Measurements from ENCODE around the gene IGF2. TPM values are rescaled to one million over a fixed set of nuclear protein-coding genes. Genes with fewer than 3 reads are reported as not detected.

The IGF2 gene
- 35.1 TPM for polyA plus RNA-seq (2013, experiment 1 of 4)
- 25.8 TPM for polyA plus RNA-seq (2013, experiment 2 of 4)
- 46.7 TPM for polyA plus RNA-seq (2013, experiment 3 of 4)
- 41.2 TPM for polyA plus RNA-seq (2013, experiment 4 of 4)

DNA sequence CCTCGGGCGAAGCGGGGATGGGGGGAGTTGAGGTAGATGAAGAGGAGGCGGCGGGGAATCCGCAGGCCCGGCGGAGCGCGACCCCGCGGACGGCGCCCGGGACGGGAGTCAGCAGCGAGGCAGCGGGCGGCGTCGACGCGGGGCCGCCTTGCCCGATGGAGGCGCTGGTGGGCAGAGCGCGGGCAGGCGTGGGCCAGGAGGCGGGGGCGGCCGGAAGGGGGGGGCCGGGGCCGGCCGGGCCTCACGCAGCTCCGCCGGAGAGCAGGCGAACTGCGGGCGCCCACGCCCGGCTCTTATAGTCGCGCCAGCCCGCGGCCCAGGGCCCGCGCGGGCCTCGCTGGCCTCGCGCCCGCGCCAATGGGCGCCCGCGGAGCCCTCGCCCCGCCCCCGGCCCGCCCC, at the start of gene IGF2:
Gene IGF2 (minus strand): TSS at position 267 of the 399 bp plus-strand sequence. CDS start 3,866 bp downstream, outside the sequence.
- 1% methylated on average over 62 of the region's 62 CpGs for WGBS, 2 experiments
- Histone ChIP-seq H3K27me3 (ENCODE audit: control insufficient read depth, insufficient read depth, low read length, poor library complexity, severe bottlenecking) (peaks cover 97% of the 10 kb centered on the region), H3K36me3 (ENCODE audit: control insufficient read depth, insufficient read depth, low read length) (no peaks in the 10 kb centered on the region), H3K4me3 (ENCODE audit: insufficient read depth, low read depth, low read length) (peak within 1 kb of the TSS; percentile 42), H3K4me1 (ENCODE audit: control insufficient read depth, insufficient read depth, low read length) (peaks cover 21% of the 10 kb centered on the region), H3K27ac (ENCODE audit: insufficient read depth, low read depth, low read length, poor library complexity, severe bottlenecking) (no peak within 1 kb of the TSS), H3K9me3 (ENCODE audit: control insufficient read depth, low read length) (no peaks in the 10 kb centered on the region)

DNA sequence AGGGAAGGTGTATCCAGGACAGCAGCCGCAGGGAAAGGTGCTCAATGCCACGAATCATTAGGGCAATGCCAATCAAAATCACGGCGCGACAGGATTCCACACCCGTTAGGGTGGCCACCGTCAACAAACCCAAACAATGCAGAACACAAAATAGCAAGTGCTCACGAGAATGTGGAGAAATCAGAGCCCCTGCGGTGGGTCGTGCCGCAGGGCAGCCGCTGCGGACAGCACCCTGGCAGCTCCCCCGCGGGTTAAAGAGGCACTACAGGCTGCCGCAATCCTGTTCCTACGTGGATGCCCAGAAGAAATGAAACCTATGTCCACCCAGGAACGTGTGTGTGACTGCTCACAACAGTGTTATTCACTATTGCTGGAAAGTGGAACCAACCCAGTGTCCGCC, 49.6 kb upstream of the IGF2 start:
- Histone ChIP-seq H3K4me1 (ENCODE audit: control insufficient read depth, insufficient read depth, low read length) (peaks cover 17% of the 10 kb centered on the region), H3K9me3 (ENCODE audit: control insufficient read depth, low read length) (no peaks in the 10 kb centered on the region), H3K4me3 (ENCODE audit: insufficient read depth, low read depth, low read length) (no peak overlapping the region), H3K36me3 (ENCODE audit: control insufficient read depth, insufficient read depth, low read length) (no peaks in the 10 kb centered on the region), H3K27ac (ENCODE audit: insufficient read depth, low read depth, low read length, poor library complexity, severe bottlenecking) (no peak overlapping the region), H3K27me3 (ENCODE audit: control insufficient read depth, insufficient read depth, low read length, poor library complexity, severe bottlenecking) (no peaks in the 10 kb centered on the region)
- 89 to 90% methylated on average over 19 of the region's 19 CpGs for whole genome bisulfite sequencing, 2 experiments

DNA sequence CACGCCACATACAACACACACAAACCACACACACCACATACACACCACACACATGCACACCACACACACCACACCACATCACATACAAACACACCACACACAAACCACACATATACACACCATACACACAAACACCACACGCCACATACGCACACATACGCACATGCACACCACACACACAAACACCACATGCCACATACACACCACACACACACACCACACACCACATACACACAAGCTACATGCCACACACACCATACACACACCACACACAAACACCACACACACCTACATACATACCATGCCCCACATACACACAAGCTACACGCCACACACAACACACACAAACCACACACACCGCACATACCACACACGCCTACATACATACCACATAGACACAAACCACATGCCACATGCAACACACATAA, 48.1 kb upstream of the IGF2 start:
- peaks cover 17% of the 10 kb centered on the region for H3K4me1 ChIP-seq (ENCODE audit: control insufficient read depth, insufficient read depth, low read length)
- H3K27me3 ChIP-seq (ENCODE audit: control insufficient read depth, insufficient read depth, low read length, poor library complexity, severe bottlenecking): no peaks in the 10 kb centered on the region
- WGBS, 2 experiments: 82 to 83% methylated on average over 7 of the region's 7 CpGs

GRCh38 chr11:2186669-2187279, 47.6 kb upstream of the IGF2 start:
- 55 to 57% methylated on average over 21 of the region's 21 CpGs for WGBS, 2 experiments
- no peaks in the 10 kb centered on the region for H3K9me3 ChIP-seq (ENCODE audit: control insufficient read depth, low read length)
- H3K27ac ChIP-seq (ENCODE audit: insufficient read depth, low read depth, low read length, poor library complexity, severe bottlenecking): no peak overlapping the region
- H3K27me3 ChIP-seq (ENCODE audit: control insufficient read depth, insufficient read depth, low read length, poor library complexity, severe bottlenecking): no peaks in the 10 kb centered on the region
- no peaks in the 10 kb centered on the region for H3K36me3 ChIP-seq (ENCODE audit: control insufficient read depth, insufficient read depth, low read length)
- H3K4me1 ChIP-seq (ENCODE audit: control insufficient read depth, insufficient read depth, low read length): peaks cover 17% of the 10 kb centered on the region
- no peak overlapping the region for H3K4me3 ChIP-seq (ENCODE audit: insufficient read depth, low read depth, low read length)

More for the DNA sequence above, 48.1 kb upstream of the IGF2 start:
- no peaks in the 10 kb centered on the region for H3K9me3 ChIP-seq (ENCODE audit: control insufficient read depth, low read length)
- H3K36me3 ChIP-seq (ENCODE audit: control insufficient read depth, insufficient read depth, low read length): no peaks in the 10 kb centered on the region
- H3K4me3 ChIP-seq (ENCODE audit: insufficient read depth, low read depth, low read length): no peak overlapping the region
- H3K27ac ChIP-seq (ENCODE audit: insufficient read depth, low read depth, low read length, poor library complexity, severe bottlenecking): no peak overlapping the region

DNA sequence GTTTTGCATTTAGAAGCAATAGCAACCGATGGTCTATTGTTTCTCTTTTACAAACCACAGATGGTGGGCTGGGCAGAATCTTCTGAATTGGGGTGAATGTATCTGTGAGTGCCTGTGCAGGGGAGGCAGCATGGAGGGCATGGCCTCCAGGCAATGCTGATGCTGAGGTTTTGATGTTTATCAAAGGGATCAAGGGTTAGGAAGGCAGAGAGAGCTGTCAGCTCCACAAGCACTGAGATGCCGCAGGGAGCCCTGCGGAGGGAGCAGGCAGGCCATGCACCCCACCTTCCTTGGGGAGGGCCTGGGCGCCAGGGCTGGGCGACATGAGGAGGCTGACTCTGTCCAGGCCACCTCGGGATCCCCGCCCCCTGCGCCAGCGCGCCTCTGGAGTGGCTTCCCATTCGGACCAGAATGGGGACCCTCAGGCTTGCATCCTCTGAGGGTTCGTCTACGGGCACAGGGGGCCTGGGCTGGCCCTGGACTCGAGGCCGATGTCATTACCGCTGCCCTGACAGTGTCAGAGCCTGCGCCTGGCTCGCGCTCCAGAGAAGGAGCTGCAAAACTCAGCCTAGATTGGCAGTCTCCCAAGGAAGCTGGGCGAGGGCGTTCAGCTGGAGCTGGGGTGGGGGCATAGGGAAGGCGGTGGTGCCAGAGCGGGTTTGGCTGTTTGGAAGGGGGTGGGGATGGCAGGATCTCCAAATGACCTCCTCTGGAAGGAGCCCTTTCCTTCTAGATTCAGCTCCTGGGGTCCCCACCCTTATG, 46.3 kb upstream of the IGF2 start:
- Histone ChIP-seq H3K9me3 (ENCODE audit: control insufficient read depth, low read length) (no peaks in the 10 kb centered on the region), H3K4me3 (ENCODE audit: insufficient read depth, low read depth, low read length) (no peak overlapping the region), H3K27me3 (ENCODE audit: control insufficient read depth, insufficient read depth, low read length, poor library complexity, severe bottlenecking) (no peaks in the 10 kb centered on the region), H3K27ac (ENCODE audit: insufficient read depth, low read depth, low read length, poor library complexity, severe bottlenecking) (no peak overlapping the region), H3K36me3 (ENCODE audit: control insufficient read depth, insufficient read depth, low read length) (no peaks in the 10 kb centered on the region), H3K4me1 (ENCODE audit: control insufficient read depth, insufficient read depth, low read length) (peaks cover 11% of the 10 kb centered on the region)
- 89 to 92% methylated on average over 23 of the region's 23 CpGs for WGBS, 2 experiments

DNA sequence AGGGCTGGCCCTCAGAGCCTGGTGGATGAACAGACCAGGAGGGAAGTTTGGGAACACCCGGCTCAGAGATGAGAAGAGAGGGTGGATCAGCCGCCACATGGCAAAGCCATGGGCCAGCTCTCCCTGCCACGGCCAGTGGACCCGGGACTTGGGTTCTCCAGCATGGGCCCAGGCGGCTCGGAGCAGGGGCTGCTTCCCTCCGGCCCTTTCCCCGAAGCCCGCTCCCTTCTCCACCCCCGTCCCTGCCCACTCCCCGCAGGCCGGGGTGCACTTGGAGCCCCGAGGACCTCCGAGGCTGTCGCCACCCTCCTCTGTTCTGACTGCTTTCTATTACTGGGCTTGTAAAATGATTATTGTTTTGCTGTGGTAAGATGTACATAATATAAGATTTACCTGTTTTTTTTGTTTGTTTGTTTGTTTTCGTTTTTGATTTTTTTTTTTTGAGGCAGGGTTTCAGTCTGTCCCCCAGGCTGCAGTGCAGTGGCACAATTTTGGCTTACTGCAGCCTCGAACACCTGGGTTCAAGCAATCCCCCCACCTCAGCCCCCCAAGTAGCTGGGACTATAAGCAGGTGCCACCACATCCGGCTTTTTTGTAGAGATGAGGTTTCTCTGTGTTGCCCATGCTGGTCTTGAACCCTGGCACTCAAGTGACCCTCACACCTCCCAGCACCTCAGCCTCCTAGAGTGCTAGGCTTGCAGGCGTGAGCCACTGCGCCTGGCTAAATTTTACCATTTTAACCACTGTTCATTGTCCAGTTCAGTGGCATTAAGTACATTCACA, 43.7 kb upstream of the IGF2 start:
- WGBS, 2 experiments: 87 to 90% methylated on average over 20 of the region's 20 CpGs
- no peaks in the 10 kb centered on the region for H3K27me3 ChIP-seq (ENCODE audit: control insufficient read depth, insufficient read depth, low read length, poor library complexity, severe bottlenecking)
- H3K4me3 ChIP-seq (ENCODE audit: insufficient read depth, low read depth, low read length): no peak overlapping the region
- no peak overlapping the region for H3K27ac ChIP-seq (ENCODE audit: insufficient read depth, low read depth, low read length, poor library complexity, severe bottlenecking)
- no peaks in the 10 kb centered on the region for H3K36me3 ChIP-seq (ENCODE audit: control insufficient read depth, insufficient read depth, low read length)
- no peaks in the 10 kb centered on the region for H3K4me1 ChIP-seq (ENCODE audit: control insufficient read depth, insufficient read depth, low read length)
- no peaks in the 10 kb centered on the region for H3K9me3 ChIP-seq (ENCODE audit: control insufficient read depth, low read length)

DNA sequence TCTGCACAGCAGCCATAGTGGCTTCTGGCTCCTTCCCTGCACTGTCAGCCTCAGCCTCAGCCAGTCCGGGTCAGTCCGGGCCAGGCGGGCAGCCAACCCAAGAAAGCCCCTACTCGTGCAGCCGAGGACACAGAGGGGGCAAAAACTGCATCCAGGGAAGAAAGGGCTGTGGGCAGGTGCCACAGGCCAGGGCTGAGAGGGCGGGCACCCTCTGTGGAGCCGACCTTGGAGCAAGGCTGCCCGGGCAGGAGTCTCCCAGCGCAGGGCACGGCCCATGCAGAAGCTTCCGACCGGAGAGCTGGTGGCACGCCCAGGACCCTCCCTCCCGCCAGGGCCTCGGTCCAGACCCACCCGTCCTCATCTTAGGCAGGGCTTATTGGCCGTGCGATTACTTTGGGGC, 42.9 kb upstream of the IGF2 start:
- no peaks in the 10 kb centered on the region for H3K4me1 ChIP-seq (ENCODE audit: control insufficient read depth, insufficient read depth, low read length)
- WGBS, 2 experiments: 92% methylated on average over 18 of the region's 18 CpGs
- H3K36me3 ChIP-seq (ENCODE audit: control insufficient read depth, insufficient read depth, low read length): no peaks in the 10 kb centered on the region
- H3K27ac ChIP-seq (ENCODE audit: insufficient read depth, low read depth, low read length, poor library complexity, severe bottlenecking): no peak overlapping the region
- H3K9me3 ChIP-seq (ENCODE audit: control insufficient read depth, low read length): no peaks in the 10 kb centered on the region
- no peak overlapping the region for H3K4me3 ChIP-seq (ENCODE audit: insufficient read depth, low read depth, low read length)
- no peaks in the 10 kb centered on the region for H3K27me3 ChIP-seq (ENCODE audit: control insufficient read depth, insufficient read depth, low read length, poor library complexity, severe bottlenecking)

- no peaks in the 10 kb centered on the region for H3K4me1 ChIP-seq (ENCODE audit: control insufficient read depth, insufficient read depth, low read length)
- whole genome bisulfite sequencing, 2 experiments: 89% methylated on average over 11 of the region's 11 CpGs
- H3K9me3 ChIP-seq (ENCODE audit: control insufficient read depth, low read length): no peaks in the 10 kb centered on the region
- H3K4me3 ChIP-seq (ENCODE audit: insufficient read depth, low read depth, low read length): no peak overlapping the region
- H3K27ac ChIP-seq (ENCODE audit: insufficient read depth, low read depth, low read length, poor library complexity, severe bottlenecking): no peak overlapping the region
- no peaks in the 10 kb centered on the region for H3K27me3 ChIP-seq (ENCODE audit: control insufficient read depth, insufficient read depth, low read length, poor library complexity, severe bottlenecking)
- H3K36me3 ChIP-seq (ENCODE audit: control insufficient read depth, insufficient read depth, low read length): no peaks in the 10 kb centered on the region
These were observed 41.7 kb upstream of the IGF2 start for GRCh38 chr11:2180789-2181370.

DNA sequence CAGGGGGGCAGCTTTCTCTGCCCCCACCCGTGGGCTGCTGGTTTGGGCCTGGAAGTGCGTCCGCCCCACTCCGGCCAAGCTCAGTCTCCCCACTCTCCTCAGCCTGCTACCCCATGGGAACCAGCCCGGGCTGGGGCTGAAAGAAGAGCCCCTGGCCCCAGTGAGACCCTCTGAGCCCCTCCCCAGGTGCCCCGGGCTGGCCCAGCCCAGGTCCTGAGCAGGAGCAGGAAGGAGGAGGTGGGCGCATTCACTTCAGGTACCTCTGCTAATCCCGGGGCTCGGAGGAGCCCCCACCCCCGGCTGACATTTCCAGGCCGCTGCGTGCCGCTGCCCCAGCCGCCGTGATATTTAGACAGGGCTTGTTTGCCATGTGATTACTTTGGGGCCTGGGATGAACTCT, 41.2 kb upstream of the IGF2 start:
- Histone ChIP-seq H3K4me1 (ENCODE audit: control insufficient read depth, insufficient read depth, low read length) (no peaks in the 10 kb centered on the region), H3K27me3 (ENCODE audit: control insufficient read depth, insufficient read depth, low read length, poor library complexity, severe bottlenecking) (no peaks in the 10 kb centered on the region), H3K27ac (ENCODE audit: insufficient read depth, low read depth, low read length, poor library complexity, severe bottlenecking) (no peak overlapping the region), H3K9me3 (ENCODE audit: control insufficient read depth, low read length) (no peaks in the 10 kb centered on the region), H3K4me3 (ENCODE audit: insufficient read depth, low read depth, low read length) (no peak overlapping the region), H3K36me3 (ENCODE audit: control insufficient read depth, insufficient read depth, low read length) (no peaks in the 10 kb centered on the region)
- WGBS, 2 experiments: 92% methylated on average over 15 of the region's 15 CpGs
